Tibial nerve (tissue), 4 donors: ENCODE results near the gene CALB2. TPM values are rescaled to one million over a fixed set of nuclear protein-coding genes. Genes with fewer than 3 reads are reported as not detected.

Experiments used
- DNase-seq, 2 donors: peaks; one replicate each; pipeline ENCODE4 v3.0.0-alpha.2; 2019; ENCODE audit warnings: low spot score in 2 of 2
- H3K27ac ChIP-seq, 4 donors: fragments of 200-600 bp; sonication (generic) in 3 of 4; one replicate each; pipeline ENCODE4 v1.5.1; 2017 to 2019; ENCODE audit warnings: mild to moderate bottlenecking in 1 of 4
- H3K27me3 ChIP-seq, 2 donors: fragments of 200-600 bp; sonication (generic) in 1 of 2; one replicate each; pipeline versions ENCODE4 v1.5.1 to v1.6.0; 2017 to 2019
- H3K36me3 ChIP-seq, 3 donors: fragments of 200-600 bp; sonication (generic); one replicate each; pipeline ENCODE4 v1.5.1; 2018 to 2019
- H3K4me1 ChIP-seq, 4 donors: fragments of 200-600 bp; sonication (generic) in 3 of 4; one replicate each; pipeline ENCODE4 v1.5.1; 2017 to 2019
- H3K4me3 ChIP-seq, 4 donors: fragments of 200-600 bp; sonication (generic) in 3 of 4; one replicate each; pipeline ENCODE4 v1.5.1; 2017 to 2019; ENCODE audit warnings: mild to moderate bottlenecking in 1 of 4, moderate library complexity in 1 of 4
- H3K9me3 ChIP-seq, 4 donors: fragments of 200-600 bp; sonication (generic) in 3 of 4; one replicate each; pipeline ENCODE4 v1.5.1; 2017 to 2019
- CTCF ChIP-seq, 5 experiments: fragments of 200-600 bp in 3 of 5; fragments of 450-650 bp in 2 of 5; sonication (generic) in 3 of 5; IDR thresholded peaks; one replicate each; pipeline ENCODE4 v1.5.1; 2016 to 2019; ENCODE audit warnings: antibody characterized with exemption in 5 of 5, mild to moderate bottlenecking in 3 of 5, moderate library complexity in 2 of 5
- EP300 ChIP-seq, 2 donors: sonication (generic); formaldehyde crosslinking; IDR thresholded peaks; one replicate each; pipeline ENCODE4 v1.6.1; 2017; ENCODE audit warnings: antibody characterized with exemption in 2 of 2, mild to moderate bottlenecking in 1 of 2
- POLR2A ChIP-seq, 2 donors: fragments of 450-650 bp; IDR thresholded peaks; one replicate each; pipeline ENCODE4 v1.6.1; 2017; ENCODE audit warnings: antibody characterized with exemption in 2 of 2, mild to moderate bottlenecking in 2 of 2, moderate library complexity in 2 of 2
- WGBS, 2 donors: methylation state at CpG; one replicate each; pipeline ENCODE4 v1.1.5; 2018; 5-methylcytosine and 5-hydroxymethylcytosine counted together
- total RNA-seq, 4 donors: library from RNA; depleted of rRNA; stranded (reverse); fragments of >200 nt; gene quantifications; one replicate each; pipeline ENCODE4 v1.1.0, GENCODE V29; 2016

The CALB2 gene
- total RNA-seq, 4 donors from 2014 or later, result 3.5 to 24.7 (median 11.3) TPM

GRCh38 chr16:71436473-71436872, 78.0 kb downstream of the CALB2 start:
- WGBS, 2 donors, result 77 to 83% methylated on average over 7 of the region's 7 CpGs

GRCh38 chr16:71439523-71439922, 81.0 kb downstream of the CALB2 start:
- WGBS, 2 donors, result 48 to 49% methylated on average over 3 of the region's 3 CpGs
- Histone ChIP-seq H3K27ac (no peak overlapping the region), H3K36me3 (no peaks in the 10 kb centered on the region), H3K4me1 (no peaks in the 10 kb centered on the region), H3K27me3 (no peaks in the 10 kb centered on the region), H3K4me3 (no peak overlapping the region), H3K9me3 (peaks cover 0 to 44% (median 0%) of the 10 kb centered on the region in 4 donors)
- TF ChIP-seq CTCF (IDR thresholded peaks at IDR 0.05) (no peak), POLR2A (IDR thresholded peaks at IDR 0.05) (no peak)
- no peak for DNase-seq

More at GRCh38 chr16:71436473-71436872, 78.0 kb downstream of the CALB2 start:
- H3K27me3 ChIP-seq, result no peaks in the 10 kb centered on the region
- no peak overlapping the region for H3K4me3 ChIP-seq
- no peak overlapping the region for H3K27ac ChIP-seq
- no peak for DNase-seq
- peaks cover 0 to 14% (median 0%) of the 10 kb centered on the region in 4 donors for H3K9me3 ChIP-seq
- H3K4me1 ChIP-seq, result no peaks in the 10 kb centered on the region
- no peaks in the 10 kb centered on the region for H3K36me3 ChIP-seq
- TF ChIP-seq EP300 (IDR thresholded peaks at IDR 0.05) (no peak), POLR2A (IDR thresholded peaks at IDR 0.05) (no peak), CTCF (IDR thresholded peaks at IDR 0.05) (no peak)

Other genes with a start within 250 kb of the CALB2 start
- 1 to 10 TPM in 2 of 4 donors, under 1 TPM in 2; 0.21 to 3.1 (median 0.91) TPM for gene HYDIN, start 128.0 kb upstream of the CALB2 start, total RNA-seq
- gene CMTR2, start 69.3 kb upstream of the CALB2 start, total RNA-seq, result 10 to 100 TPM; 17.1 to 31.4 (median 22.2) TPM
- not detected for gene TLE7, start 83.3 kb downstream of the CALB2 start, total RNA-seq
- 10 to 100 TPM in 2 of 4 donors, 1 to 10 TPM in 2; 5.5 to 14.4 (median 11.0) TPM for gene ZNF23, start 103.5 kb downstream of the CALB2 start, total RNA-seq
- 10 to 100 TPM in 1 of 4 donors, 1 to 10 TPM in 3; 5.7 to 11.1 (median 7.8) TPM for gene ZNF19, start 130.6 kb downstream of the CALB2 start, total RNA-seq
- not detected for gene CHST4, start 167.7 kb downstream of the CALB2 start, total RNA-seq
- gene TAT, start 218.4 kb downstream of the CALB2 start, total RNA-seq, result under 1 TPM in 1 of 4 donors, not detected in 3; 0.20 TPM